GM19099 (cell line): Measurements from ENCODE around the gene OTOP2.

ENCODE experiments used
- POLR2A ChIP-seq: IDR thresholded peaks from 3 replicates; pipeline ENCODE4 v1.6.1; 2011; ENCODE audit warnings: low read depth; ENCODE audit not compliant: insufficient read length; ENCODE audit errors: extremely low read depth

Gene OTOP2

GRCh38 chr17:74920642-74921025 is 3.4 kb upstream of the OTOP2 start:
- no peak for TF ChIP-seq POLR2A

GRCh38 chr17:74921026-74921681 is 2.9 kb upstream of the OTOP2 start:
- no peak for TF ChIP-seq POLR2A

GRCh38 chr17:74921769-74922168 is 2.3 kb upstream of the OTOP2 start:
- TF ChIP-seq POLR2A = no peak

- no peak for TF ChIP-seq POLR2A
These were observed 1.9 kb upstream of the OTOP2 start for GRCh38 chr17:74922172-74922571.

- TF ChIP-seq POLR2A = no peak
These were observed 1.2 kb upstream of the OTOP2 start, which contains the start of gene USH1G for GRCh38 chr17:74922694-74923537. Gene USH1G, minus strand, starts transcription at chr17:74923255. Its CDS starts 182 bp downstream, at chr17:74923073.

GRCh38 chr17:74923538-74924249 is 379 bp upstream of the OTOP2 start:
- TF ChIP-seq POLR2A = no peak

- no peak for TF ChIP-seq POLR2A
These were observed 1.2 kb downstream of the OTOP2 start for GRCh38 chr17:74925242-74925641.

GRCh38 chr17:74928786-74929185 is 4.7 kb downstream of the OTOP2 start:
- no peak for TF ChIP-seq POLR2A

GRCh38 chr17:74930535-74931036 is 6.5 kb downstream of the OTOP2 start:
- TF ChIP-seq POLR2A = no peak

- TF ChIP-seq POLR2A = no peak
These were observed 11.0 kb downstream of the OTOP2 start for GRCh38 chr17:74935048-74935447.

- TF ChIP-seq POLR2A = no peak
These were observed 11.8 kb downstream of the OTOP2 start, which contains the start of gene OTOP3 for GRCh38 chr17:74935585-74936469. Gene OTOP3, plus strand, starts transcription at chr17:74935898. Its CDS starts 24 bp downstream, at chr17:74935922.

- TF ChIP-seq POLR2A = no peak
These were observed 12.4 kb downstream of the OTOP2 start for GRCh38 chr17:74936470-74936799.

- no peak for TF ChIP-seq POLR2A
These were observed 13.3 kb downstream of the OTOP2 start for GRCh38 chr17:74937064-74938051.
